Transverse colon (tissue), 3 donors: Measurements from ENCODE around the gene MROH7.

Experiments
- CTCF ChIP-seq, 5 experiments: fragments of 200-600 bp in 3 of 5; fragments of 450-650 bp in 2 of 5; sonication (generic) in 3 of 5; IDR thresholded peaks; 1 replicate in 2 of 5; 2 replicates in 3 of 5; pipeline ENCODE4 v1.5.1; 2016 to 2017; ENCODE audit warnings: antibody characterized with exemption in 5 of 5, inconsistent platforms in 3 of 5, mild to moderate bottlenecking in 2 of 5, moderate library complexity in 1 of 5
- EP300 ChIP-seq: sonication (generic); formaldehyde crosslinking; IDR thresholded peaks from one replicate; pipeline ENCODE4 v1.6.1; 2017; ENCODE audit warnings: antibody characterized with exemption, low read depth
- POLR2A ChIP-seq: fragments of 450-650 bp; IDR thresholded peaks from one replicate; pipeline ENCODE4 v1.6.1; 2016; ENCODE audit warnings: antibody characterized with exemption, mild to moderate bottlenecking, moderate library complexity

- TF ChIP-seq CTCF (IDR thresholded peaks at IDR 0.05) = no peak
- no peak for TF ChIP-seq POLR2A
- no peak for TF ChIP-seq EP300
Measured at GRCh38 chr1:54610601-54611580, 30.7 kb upstream of the MROH7 start.
